GM04503 (cell line): ENCODE results near the gene SDR42E2.
"Not testable (repeated sequence)": the region's sequence is repeated elsewhere in the genome, so short reads cannot be mapped to it uniquely, and the experiment has no call there.

Source experiments
- DNase-seq: peaks from one replicate; pipeline ENCODE4 v3.0.0-alpha.2; 2012; ENCODE audit warnings: low read depth

SDR42E2 gene

GRCh38 chr16:22161999-22162655 lies at the start of gene SDR42E2:
TSS of gene SDR42E2 (plus strand) at chr16:22162506. CDS start at chr16:22165583, 3,077 bp downstream.
- no peak for DNase-seq

DNA sequence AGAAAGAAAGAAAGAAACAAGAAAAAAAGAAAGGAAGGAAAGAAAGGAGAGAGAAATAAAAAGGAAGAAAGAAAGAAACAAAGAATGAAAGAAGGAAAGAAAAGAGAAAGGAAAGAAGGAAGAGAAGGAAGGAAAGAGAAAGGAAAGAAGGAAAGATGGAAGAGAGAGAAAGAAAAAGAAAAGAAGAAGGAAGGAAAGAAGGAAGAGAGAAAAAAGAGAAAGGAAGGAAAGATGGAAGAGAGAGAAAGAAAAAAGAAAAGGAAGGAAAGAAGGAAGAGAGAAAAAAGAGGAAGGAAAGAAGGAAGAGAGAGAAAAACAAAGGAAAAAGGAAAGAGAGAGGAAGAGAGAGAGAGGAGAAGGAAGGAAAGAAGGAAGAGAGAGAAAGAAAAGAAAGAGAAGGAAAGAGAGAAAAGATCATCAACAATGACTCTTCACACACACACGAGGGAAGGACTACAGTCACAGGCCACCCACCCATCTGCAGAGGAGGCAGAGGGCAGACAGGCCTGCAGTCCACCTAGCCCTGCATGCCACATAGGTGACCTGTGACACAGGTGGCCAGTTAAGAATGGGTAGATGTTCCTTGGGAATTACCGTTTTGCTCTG lies 46.1 kb upstream of the SDR42E2 start:
- no peak for DNase-seq

DNA sequence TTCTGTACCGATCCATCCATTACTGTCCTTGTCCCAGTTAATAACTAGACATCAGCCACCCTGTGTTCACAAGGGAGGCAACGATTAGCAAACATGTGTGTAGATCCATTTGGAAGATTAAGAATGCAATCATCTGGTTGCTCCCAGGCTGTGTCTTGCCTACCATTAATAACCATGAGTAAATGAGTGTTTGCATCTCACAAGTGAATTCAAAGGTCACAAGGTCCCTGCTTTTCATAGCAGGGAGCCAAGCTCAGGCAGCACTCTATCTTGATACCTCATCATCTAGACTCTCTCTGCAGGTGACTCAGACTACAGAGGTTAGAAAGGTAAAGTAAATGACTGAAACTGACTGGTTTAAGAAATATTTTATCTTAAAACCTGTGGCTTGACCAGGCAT lies 44.7 kb upstream of the SDR42E2 start:
- no peak for DNase-seq

GRCh38 chr16:22120440-22120839 lies 41.9 kb upstream of the SDR42E2 start:
- DNase-seq = no peak

DNA sequence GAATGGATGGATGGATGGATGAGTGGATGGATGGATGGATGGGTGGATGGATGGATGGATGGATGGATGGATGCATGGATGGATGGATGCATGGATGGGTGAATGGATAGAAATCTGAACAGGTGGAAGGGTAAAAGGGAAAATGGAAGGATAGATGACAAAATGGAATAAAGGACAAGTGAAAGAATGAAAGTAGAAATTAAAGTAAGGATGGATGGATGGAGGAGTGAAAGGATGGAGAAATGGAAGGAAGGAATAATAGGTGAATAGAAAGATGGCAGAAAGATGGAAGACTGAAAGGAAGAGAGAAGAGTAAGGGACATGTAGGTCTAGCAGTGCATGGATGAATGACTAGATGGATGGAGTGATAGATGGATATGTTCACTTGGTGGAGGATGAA lies 40.1 kb upstream of the SDR42E2 start:
- DNase-seq = no peak

DNA sequence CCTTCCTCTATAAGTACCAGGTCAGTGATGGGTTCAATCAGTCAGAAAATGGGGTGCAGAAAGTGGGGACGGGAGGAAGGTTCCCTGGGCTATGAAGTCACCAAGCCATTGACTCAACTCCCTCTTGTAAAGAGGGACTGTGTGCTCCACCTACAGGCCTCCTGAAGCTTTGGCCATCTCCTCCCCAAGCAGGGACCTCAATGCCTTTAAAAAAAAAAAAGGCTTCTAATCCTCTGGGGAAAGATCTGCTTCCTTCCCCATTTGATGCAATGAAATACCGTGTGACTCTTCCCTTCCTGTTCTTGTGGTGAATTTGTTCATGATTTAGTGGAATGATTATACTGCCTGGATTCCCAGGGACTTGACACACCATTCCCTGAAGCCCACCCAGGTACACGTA lies 39.2 kb upstream of the SDR42E2 start:
- DNase-seq = no peak

DNA sequence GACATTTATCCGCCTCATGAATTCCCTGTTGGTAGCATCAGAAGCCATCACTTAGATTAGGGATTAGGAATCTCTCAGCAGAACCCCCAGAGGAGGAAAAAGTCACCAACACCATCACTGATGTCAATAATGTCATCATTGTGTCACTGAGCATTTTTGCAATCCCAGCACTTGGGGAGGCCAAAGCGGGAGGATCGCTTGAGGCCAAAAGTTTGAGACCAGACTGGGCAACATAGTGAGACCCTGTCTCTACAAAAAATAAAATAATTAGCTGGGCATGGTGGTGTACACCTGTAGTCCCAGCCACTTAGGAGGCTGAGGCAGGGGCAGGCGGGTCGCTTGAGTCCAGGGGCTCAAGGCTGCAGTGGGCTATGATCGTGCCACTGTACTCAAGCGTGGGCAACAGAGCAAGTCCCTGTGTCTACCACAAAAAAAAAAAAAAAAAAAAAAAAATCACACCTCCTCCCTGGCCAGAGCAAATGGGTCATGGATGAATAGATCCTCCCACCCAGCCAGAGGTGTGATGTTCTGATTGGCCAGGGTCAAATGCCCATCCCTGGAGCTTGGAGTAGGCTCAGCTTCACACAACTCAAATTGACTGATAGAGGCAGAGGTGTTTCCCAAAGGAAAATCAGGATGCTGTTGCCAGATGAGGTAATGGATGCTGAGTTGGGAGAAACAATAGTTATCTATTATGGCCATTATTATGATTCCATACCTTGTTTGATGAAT lies 38.4 kb upstream of the SDR42E2 start:
- DNase-seq = no peak

- no peak for DNase-seq
These were observed 37.6 kb upstream of the SDR42E2 start for GRCh38 chr16:22124583-22125284.

DNA sequence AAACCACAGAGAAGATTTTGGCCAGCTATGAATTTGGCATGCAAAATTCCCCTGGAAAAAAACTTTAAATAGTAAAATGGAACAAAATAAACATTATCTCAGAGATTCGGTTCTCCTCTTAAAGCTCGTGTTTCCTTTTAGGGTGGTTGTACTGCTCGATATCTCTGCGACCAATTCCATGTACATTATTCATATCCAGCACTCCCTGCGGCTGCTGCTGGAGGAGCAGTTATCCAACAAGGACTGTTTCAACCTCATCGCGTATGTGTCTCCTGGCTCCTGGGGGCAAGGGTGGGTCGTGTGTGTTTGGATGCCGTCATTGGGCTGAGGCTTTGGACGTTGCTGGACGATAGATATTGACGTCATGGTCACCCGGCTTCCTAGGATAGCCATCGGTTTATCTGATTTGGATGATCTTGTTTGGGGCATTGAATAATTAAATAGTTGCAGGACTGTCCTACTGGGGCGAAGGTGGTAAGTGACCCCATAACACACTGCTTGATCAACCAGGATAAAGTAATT lies 36.2 kb upstream of the SDR42E2 start:
- DNase-seq = no peak

DNA sequence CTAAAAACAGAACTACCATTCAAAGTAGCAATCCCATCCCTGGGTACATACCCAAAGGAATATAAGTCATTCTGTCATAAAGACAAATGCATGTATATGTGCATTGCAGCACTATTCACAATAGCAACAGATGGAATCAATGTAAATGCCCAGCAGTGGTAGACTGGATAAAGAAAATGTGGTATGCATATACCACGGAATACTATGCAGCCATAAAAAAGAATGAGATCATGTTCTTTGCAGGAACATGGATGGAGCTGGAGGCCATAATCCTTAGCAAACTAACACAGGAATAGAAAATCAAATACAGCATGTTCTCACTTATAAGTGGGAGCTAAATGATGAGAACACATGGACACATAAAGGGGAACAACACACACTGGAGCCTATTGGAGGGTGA lies 33.8 kb upstream of the SDR42E2 start:
- not testable (repeated sequence) for DNase-seq

- DNase-seq = no peak
These were observed 31.8 kb upstream of the SDR42E2 start for GRCh38 chr16:22130528-22130927.

DNA sequence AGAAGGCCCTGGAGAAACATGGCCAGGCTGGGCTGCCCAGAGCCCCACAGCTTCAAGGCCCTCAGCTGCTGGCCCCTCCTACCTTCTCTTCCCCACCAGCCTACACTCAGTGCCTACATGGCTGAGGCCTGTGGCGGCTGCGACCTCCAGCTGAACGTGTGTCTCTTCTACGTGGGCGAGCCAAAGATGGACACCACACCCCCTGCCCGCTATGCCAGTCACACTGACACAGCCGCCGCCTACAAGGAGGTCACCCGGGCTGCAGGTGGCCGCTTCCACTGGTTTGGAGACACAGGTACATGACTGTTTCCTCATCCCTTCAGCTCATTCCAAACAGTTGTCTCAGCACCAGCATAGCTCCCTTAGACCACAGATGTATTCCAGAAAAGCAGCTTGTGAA lies 29.5 kb upstream of the SDR42E2 start:
- no peak for DNase-seq

- DNase-seq = no peak
These were observed 23.8 kb upstream of the SDR42E2 start for GRCh38 chr16:22138482-22138881.

- DNase-seq = no peak
These were observed 23.3 kb upstream of the SDR42E2 start for GRCh38 chr16:22139008-22139407.

GRCh38 chr16:22139732-22140131 lies 22.6 kb upstream of the SDR42E2 start:
- no peak for DNase-seq

- DNase-seq = no peak
These were observed 20.5 kb upstream of the SDR42E2 start for GRCh38 chr16:22141767-22142166.

- DNase-seq = no peak
These were observed 17.8 kb upstream of the SDR42E2 start for GRCh38 chr16:22144520-22144919.

- no peak for DNase-seq
These were observed 14.5 kb upstream of the SDR42E2 start for GRCh38 chr16:22147853-22148252.

- DNase-seq = no peak
These were observed 10.9 kb upstream of the SDR42E2 start for GRCh38 chr16:22151246-22151998.

- DNase-seq = no peak
These were observed 10.0 kb upstream of the SDR42E2 start for GRCh38 chr16:22152316-22152715.

GRCh38 chr16:22153078-22153477 lies 9.2 kb upstream of the SDR42E2 start:
- not testable (repeated sequence) for DNase-seq

DNA sequence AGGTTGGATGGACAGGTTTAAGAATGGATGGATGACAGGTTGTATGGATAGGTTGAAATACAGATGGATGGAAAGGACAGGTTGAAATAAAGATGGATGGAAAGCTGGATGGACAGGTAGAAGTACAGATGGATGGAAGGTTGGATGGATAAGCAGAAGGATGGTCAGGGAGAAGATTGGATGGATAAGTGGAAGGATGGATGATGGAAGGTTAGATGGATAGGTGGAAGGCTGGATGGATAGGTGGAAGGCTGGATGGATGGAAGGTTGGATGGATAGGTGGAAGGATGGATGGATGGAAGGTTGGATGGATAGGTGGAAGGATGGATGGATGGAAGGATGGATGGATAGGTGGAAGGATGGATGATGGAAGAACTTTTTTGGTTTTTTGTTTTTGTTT lies 905 bp upstream of the SDR42E2 start:
- no peak for DNase-seq
